BE2C (cell line): Measurements from ENCODE around the gene SNUPN.

Experiments
- DNase-seq: peaks from one replicate; pipeline ENCODE4 v3.0.0-alpha.2; 2020
- H3K27me3 ChIP-seq: fragments of 250-450 bp; sonication (Bioruptor Pico); 2 replicates; pipeline ENCODE4 v1.5.1; 2020; ENCODE audit warnings: mild to moderate bottlenecking
- H3K36me3 ChIP-seq: fragments of 250-450 bp; sonication (Bioruptor Pico); 2 replicates; pipeline ENCODE4 v1.5.1; 2020; ENCODE audit warnings: mild to moderate bottlenecking
- H3K4me1 ChIP-seq: fragments of 250-450 bp; sonication (Bioruptor Pico); 2 replicates; pipeline ENCODE4 v1.5.1; 2020
- H3K4me3 ChIP-seq: 2 replicates; pipeline ENCODE4 v1.5.1; 2011; ENCODE audit warnings: low read depth, low read length
- H3K9me3 ChIP-seq: fragments of 250-450 bp; sonication (Bioruptor Pico); 2 replicates; pipeline ENCODE4 v1.5.1; 2020
- CTCF ChIP-seq: IDR thresholded peaks from 2 replicates; pipeline ENCODE4 v1.5.1; 2012; ENCODE audit warnings: mild to moderate bottlenecking, low read depth, low read length

The SNUPN gene

GRCh38 chr15:75661100-75661755 is 35.7 kb upstream of the SNUPN start:
- Histone ChIP-seq H3K4me1 (peaks cover 12% of the 10 kb centered on the region), H3K36me3 (no peaks in the 10 kb centered on the region), H3K4me3 (no peak overlapping the region), H3K27me3 (no peaks in the 10 kb centered on the region), H3K9me3 (no peaks in the 10 kb centered on the region)
- TF ChIP-seq CTCF: no peak
- no peak for DNase-seq

- no peaks in the 10 kb centered on the region for H3K9me3 ChIP-seq
- H3K27me3 ChIP-seq: no peaks in the 10 kb centered on the region
- TF ChIP-seq CTCF: no peak
- no peaks in the 10 kb centered on the region for H3K36me3 ChIP-seq
- peak; percentile 78 for DNase-seq
- peaks cover 12% of the 10 kb centered on the region for H3K4me1 ChIP-seq
- no peak overlapping the region for H3K4me3 ChIP-seq
Measured at GRCh38 chr15:75659928-75660645, 34.6 kb upstream of the SNUPN start.

GRCh38 chr15:75659141-75659771 is 33.7 kb upstream of the SNUPN start:
- Histone ChIP-seq H3K36me3 (no peaks in the 10 kb centered on the region), H3K27me3 (no peaks in the 10 kb centered on the region), H3K9me3 (no peaks in the 10 kb centered on the region), H3K4me3 (no peak overlapping the region), H3K4me1 (peaks cover 12% of the 10 kb centered on the region)
- no peak for DNase-seq
- no peak for TF ChIP-seq CTCF

- Histone ChIP-seq H3K4me1 (peaks cover 12% of the 10 kb centered on the region), H3K4me3 (no peak overlapping the region), H3K36me3 (no peaks in the 10 kb centered on the region), H3K27me3 (no peaks in the 10 kb centered on the region), H3K9me3 (no peaks in the 10 kb centered on the region)
- no peak for DNase-seq
- no peak for TF ChIP-seq CTCF
Measured at GRCh38 chr15:75656813-75657212, 31.3 kb upstream of the SNUPN start.

GRCh38 chr15:75656331-75656730 is 30.8 kb upstream of the SNUPN start:
- no peak for TF ChIP-seq CTCF
- no peaks in the 10 kb centered on the region for H3K36me3 ChIP-seq
- H3K4me1 ChIP-seq: peaks cover 12% of the 10 kb centered on the region
- H3K27me3 ChIP-seq: no peaks in the 10 kb centered on the region
- H3K4me3 ChIP-seq: no peak overlapping the region
- no peaks in the 10 kb centered on the region for H3K9me3 ChIP-seq
- DNase-seq: no peak

GRCh38 chr15:75655931-75656330 is 30.4 kb upstream of the SNUPN start:
- Histone ChIP-seq H3K4me3 (no peak overlapping the region), H3K27me3 (no peaks in the 10 kb centered on the region), H3K9me3 (no peaks in the 10 kb centered on the region), H3K4me1 (peaks cover 11% of the 10 kb centered on the region), H3K36me3 (no peaks in the 10 kb centered on the region)
- TF ChIP-seq CTCF: no peak
- DNase-seq: no peak
